Measurements from ENCODE around the gene KIRREL3.

The KIRREL3 gene

GRCh38 chr11:126863294-126863997 lies 137.1 kb downstream of the KIRREL3 start:
- DNase-seq, result no peak

GRCh38 chr11:126862664-126863243 lies 137.8 kb downstream of the KIRREL3 start:
- DNase-seq, result peak; percentile 65

- peak; percentile 71 for DNase-seq
Observed at GRCh38 chr11:126861796-126862459, 138.6 kb downstream of the KIRREL3 start.

- peak; percentile 100 for DNase-seq
Observed at GRCh38 chr11:126857860-126858808, 142.4 kb downstream of the KIRREL3 start.

GRCh38 chr11:126855536-126855935 lies 145.0 kb downstream of the KIRREL3 start:
- no peak for DNase-seq

- no peak for DNase-seq
Observed at GRCh38 chr11:126853732-126854131, 146.8 kb downstream of the KIRREL3 start.

- DNase-seq, result no peak
Observed at GRCh38 chr11:126844789-126845188, 155.8 kb downstream of the KIRREL3 start.

GRCh38 chr11:126843096-126843495 lies 157.5 kb downstream of the KIRREL3 start:
- no peak for DNase-seq

GRCh38 chr11:126841999-126842398 lies 158.6 kb downstream of the KIRREL3 start:
- no peak for DNase-seq

- DNase-seq, result no peak
Observed at GRCh38 chr11:126840975-126841374, 159.6 kb downstream of the KIRREL3 start.

- no peak for DNase-seq
Observed at GRCh38 chr11:126840201-126840886, 160.2 kb downstream of the KIRREL3 start.

- DNase-seq, result peak; percentile 22
Observed at GRCh38 chr11:126839496-126839895, 161.1 kb downstream of the KIRREL3 start.

GRCh38 chr11:126838779-126839178 lies 161.8 kb downstream of the KIRREL3 start:
- no peak for DNase-seq

GRCh38 chr11:126837581-126837980 lies 163.0 kb downstream of the KIRREL3 start:
- DNase-seq, result no peak

- peak; percentile 72 for DNase-seq
Observed at GRCh38 chr11:126834573-126834972, 166.0 kb downstream of the KIRREL3 start.

- no peak for DNase-seq
Observed at GRCh38 chr11:126834149-126834548, 166.4 kb downstream of the KIRREL3 start.

- peak; percentile 87 for DNase-seq
Observed at GRCh38 chr11:126833065-126833464, 167.5 kb downstream of the KIRREL3 start.

- no peak for DNase-seq
Observed at GRCh38 chr11:126832387-126832786, 168.2 kb downstream of the KIRREL3 start.

- DNase-seq, result peak; percentile 45
Observed at GRCh38 chr11:126830216-126830806, 170.3 kb downstream of the KIRREL3 start.

GRCh38 chr11:126829716-126830115 lies 170.9 kb downstream of the KIRREL3 start:
- no peak for DNase-seq

GRCh38 chr11:126824035-126824607 lies 176.4 kb downstream of the KIRREL3 start:
- DNase-seq, result peak; percentile 87

GRCh38 chr11:126823274-126823673 lies 177.3 kb downstream of the KIRREL3 start:
- DNase-seq, result peak; percentile 58
